D721Med (cell line): ENCODE results near the gene SLX9.

Source experiments
- DNase-seq: peaks from one replicate; pipeline ENCODE4 v3.0.0; 2011; ENCODE audit warnings: low spot score; ENCODE audit not compliant: insufficient read length
- FAIRE-seq: peaks from 2 replicates; lab custom pipeline; 2011; peaks lifted over from hg19 to GRCh38; lab: Jason Lieb, UNC
- TF ChIP-seq, protein P1 (sequence below): IDR thresholded peaks from 2 replicates; pipeline ENCODE4 v1.5.1; 2012; ENCODE audit warnings: mild to moderate bottlenecking, control low read depth; ENCODE audit not compliant: insufficient read depth; ENCODE audit errors: missing control alignments

Gene SLX9

DNA sequence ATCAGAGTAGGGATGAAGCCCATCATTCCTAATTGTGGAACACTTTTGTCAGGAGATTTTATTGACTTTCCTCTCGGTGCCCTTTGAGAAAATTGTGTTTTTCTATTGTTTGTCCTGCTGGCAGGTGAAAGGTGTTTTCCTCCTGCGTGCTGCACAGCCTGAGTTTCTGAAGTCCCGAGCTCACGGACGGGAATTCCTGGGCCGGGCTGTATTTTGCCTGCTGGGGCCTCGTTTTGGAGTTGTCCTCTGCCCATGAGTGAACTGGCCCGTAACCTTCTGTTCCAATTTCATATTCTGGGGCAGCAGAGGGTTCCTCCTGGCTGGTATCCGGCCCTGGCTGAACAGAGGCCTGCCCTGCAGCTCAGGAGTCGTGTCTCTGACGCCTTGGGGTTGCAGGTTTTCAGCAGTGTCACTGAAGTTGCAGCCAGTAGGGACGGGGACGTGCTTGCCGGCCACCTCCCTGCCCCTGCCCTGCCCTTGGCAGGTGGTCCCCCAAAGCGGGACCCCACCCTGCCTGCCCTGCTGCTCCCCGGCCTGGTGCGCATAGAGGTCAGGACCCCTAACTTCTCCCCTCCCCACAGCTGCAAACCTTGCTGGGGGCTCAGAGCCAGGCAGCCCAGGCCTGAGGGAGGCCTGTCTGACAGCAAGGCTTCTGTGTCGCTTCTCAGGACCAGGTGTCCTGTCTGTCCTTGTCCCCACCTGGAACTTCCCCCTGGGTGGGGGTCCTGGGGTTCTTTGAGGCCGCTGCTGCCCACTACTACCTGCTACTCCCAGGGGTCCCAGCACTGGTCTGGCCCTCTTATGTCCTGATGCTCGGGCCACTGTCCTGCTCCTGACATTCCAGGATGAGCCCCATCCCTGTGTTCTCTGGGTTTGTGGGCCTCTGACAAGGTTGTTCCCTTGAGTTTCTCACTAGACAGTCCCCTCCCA, 49.0 kb downstream of the SLX9 start:
- FAIRE-seq: no peak

GRCh38 chr21:44989537-44989886, 49.7 kb downstream of the SLX9 start:
- TF ChIP-seq, protein P1, sequence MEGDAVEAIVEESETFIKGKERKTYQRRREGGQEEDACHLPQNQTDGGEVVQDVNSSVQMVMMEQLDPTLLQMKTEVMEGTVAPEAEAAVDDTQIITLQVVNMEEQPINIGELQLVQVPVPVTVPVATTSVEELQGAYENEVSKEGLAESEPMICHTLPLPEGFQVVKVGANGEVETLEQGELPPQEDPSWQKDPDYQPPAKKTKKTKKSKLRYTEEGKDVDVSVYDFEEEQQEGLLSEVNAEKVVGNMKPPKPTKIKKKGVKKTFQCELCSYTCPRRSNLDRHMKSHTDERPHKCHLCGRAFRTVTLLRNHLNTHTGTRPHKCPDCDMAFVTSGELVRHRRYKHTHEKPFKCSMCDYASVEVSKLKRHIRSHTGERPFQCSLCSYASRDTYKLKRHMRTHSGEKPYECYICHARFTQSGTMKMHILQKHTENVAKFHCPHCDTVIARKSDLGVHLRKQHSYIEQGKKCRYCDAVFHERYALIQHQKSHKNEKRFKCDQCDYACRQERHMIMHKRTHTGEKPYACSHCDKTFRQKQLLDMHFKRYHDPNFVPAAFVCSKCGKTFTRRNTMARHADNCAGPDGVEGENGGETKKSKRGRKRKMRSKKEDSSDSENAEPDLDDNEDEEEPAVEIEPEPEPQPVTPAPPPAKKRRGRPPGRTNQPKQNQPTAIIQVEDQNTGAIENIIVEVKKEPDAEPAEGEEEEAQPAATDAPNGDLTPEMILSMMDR: no peak
- DNase-seq: no peak
- no peak for FAIRE-seq

More for the DNA sequence above, 49.0 kb downstream of the SLX9 start:
- TF ChIP-seq, protein P1: no peak
- DNase-seq: no peak

DNA sequence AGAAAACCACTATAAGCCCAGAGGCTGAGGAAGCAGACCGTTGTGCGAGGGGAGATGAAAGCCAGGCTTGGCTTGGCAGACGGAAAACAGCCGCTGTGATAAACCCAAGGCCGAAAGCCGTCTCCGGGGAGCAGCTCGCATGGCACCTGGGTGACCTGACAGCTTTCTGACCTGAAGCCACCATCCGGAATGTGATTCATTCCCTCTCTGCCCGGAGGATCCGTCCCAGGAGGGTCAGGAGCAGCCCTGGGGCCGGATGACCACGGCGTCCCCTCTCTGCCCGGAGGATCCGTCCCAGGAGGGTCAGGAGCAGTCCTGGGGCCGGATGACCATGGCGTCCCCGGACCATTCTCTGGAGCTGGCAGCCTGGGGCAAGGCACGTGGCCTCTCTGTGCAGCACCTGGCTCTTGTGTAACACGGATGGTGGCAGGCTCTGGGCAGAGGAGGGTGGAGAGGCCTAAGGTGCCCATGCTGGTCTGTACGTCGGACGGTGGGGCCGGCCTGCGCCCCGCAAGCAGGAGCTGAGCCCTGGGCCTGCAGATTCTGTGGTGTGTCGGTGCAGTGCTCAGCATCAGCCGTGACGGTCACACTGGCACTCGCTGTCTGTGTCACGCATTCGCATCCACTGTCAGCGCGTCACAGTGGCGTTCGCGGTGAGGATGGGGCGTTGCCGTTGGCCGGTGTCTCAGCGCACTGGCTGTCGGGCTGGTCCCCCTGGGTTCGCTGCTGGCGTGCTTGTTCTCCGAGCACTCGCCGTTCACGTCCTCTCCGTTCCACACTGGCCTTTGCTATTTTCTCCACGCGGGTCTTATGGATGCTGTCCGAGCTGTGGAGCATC, 50.3 kb downstream of the SLX9 start:
- FAIRE-seq (no peak), DNase-seq (no peak)
- TF ChIP-seq, protein P1: no peak

- DNase-seq: no peak
- TF ChIP-seq, protein P1: no peak
- FAIRE-seq: no peak
Observed at GRCh38 chr21:44990921-44991320, 51.1 kb downstream of the SLX9 start.

DNA sequence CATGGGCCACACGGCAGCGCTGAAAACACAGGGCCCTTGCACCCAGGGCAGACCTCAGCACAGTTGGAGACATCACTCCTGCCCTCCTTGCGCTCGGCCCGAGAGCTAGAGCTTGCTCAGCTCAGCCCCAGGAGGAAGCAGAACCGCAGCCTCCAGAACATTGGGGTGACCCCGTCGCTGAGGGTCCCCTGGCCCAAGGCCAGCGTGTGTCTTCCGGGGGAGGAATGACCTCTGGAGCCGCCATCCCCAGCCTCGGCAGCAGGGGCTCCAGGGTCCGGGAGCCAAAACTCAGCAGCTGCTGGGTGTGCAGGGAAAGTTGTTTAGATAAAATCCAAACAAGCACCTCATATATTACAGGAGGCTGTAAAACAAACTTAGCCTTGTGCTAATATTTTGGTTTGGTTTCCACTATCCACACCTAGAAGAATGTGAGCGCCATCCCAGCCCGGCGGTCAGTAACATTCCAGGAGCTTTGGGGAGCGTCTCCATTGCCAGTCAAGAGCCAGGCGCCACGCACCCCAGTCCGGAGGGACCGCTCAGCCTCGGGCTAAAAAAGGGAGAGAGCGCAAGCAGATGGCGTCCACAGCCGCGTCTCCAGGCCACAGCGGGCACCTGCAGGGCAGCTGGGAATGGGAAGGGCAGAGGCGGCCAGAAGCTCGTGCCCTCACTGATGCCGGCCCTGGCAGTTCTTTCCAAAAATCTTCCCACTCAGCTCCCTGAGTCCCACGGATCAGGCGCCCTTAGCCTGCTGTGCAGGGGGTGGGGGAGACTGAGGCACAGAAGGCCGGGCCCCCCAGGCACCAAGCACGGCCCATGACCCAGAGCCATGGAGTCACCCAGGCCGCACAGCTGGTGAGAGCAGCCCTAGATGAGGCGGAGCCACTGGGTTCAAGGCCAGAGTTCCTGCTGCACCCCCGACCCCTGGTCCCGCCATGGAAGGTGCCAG, 52.0 kb downstream of the SLX9 start:
- TF ChIP-seq, protein P1: no peak
- DNase-seq (no peak), FAIRE-seq (no peak)

DNA sequence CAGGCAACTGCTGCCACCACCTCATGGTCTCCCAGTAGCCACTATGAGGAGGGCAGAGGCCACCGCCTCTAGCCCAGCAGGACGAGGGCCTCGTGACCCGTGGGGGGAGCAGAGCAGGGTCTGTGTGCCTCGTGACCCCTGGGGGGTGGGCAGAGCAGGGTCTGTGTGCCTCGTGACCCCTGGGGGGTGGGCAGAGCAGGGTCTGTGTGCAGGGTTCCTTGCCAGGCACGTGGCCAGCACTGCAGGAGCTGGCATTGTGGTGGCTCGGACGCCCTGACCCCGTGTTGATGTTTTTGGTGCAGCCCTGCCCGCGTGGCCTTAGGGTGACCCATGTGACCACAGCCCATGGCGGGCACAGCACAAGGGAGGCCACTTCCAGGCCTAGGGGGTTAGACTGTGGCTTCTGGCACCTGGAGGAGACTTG, 52.8 kb downstream of the SLX9 start:
- FAIRE-seq (no peak), DNase-seq (no peak)
- TF ChIP-seq, protein P1: no peak
